Suprapubic skin (tissue), 3 donors: ENCODE measurements around the gene SCD5.

ENCODE experiments used
- CTCF ChIP-seq, 2 donors: fragments of 200-600 bp in 1 of 2; fragments of 450-650 bp in 1 of 2; sonication (generic) in 1 of 2; IDR thresholded peaks; one replicate each; pipeline ENCODE4 v1.5.1; 2016 to 2019; ENCODE audit warnings: antibody characterized with exemption in 2 of 2, mild to moderate bottlenecking in 1 of 2, moderate library complexity in 1 of 2
- POLR2A ChIP-seq, 2 donors: fragments of 450-650 bp; IDR thresholded peaks; one replicate each; pipeline ENCODE4 v1.6.1; 2017; ENCODE audit warnings: antibody characterized with exemption in 2 of 2, mild to moderate bottlenecking in 2 of 2, moderate library complexity in 2 of 2

- TF ChIP-seq CTCF (IDR thresholded peaks at IDR 0.05) (no peak), POLR2A (IDR thresholded peaks at IDR 0.05) (no peak)
Observed at GRCh38 chr4:82713856-82714255, 84.7 kb downstream of the SCD5 start.
